ENCODE measurements around the gene DOK7.

DNA sequence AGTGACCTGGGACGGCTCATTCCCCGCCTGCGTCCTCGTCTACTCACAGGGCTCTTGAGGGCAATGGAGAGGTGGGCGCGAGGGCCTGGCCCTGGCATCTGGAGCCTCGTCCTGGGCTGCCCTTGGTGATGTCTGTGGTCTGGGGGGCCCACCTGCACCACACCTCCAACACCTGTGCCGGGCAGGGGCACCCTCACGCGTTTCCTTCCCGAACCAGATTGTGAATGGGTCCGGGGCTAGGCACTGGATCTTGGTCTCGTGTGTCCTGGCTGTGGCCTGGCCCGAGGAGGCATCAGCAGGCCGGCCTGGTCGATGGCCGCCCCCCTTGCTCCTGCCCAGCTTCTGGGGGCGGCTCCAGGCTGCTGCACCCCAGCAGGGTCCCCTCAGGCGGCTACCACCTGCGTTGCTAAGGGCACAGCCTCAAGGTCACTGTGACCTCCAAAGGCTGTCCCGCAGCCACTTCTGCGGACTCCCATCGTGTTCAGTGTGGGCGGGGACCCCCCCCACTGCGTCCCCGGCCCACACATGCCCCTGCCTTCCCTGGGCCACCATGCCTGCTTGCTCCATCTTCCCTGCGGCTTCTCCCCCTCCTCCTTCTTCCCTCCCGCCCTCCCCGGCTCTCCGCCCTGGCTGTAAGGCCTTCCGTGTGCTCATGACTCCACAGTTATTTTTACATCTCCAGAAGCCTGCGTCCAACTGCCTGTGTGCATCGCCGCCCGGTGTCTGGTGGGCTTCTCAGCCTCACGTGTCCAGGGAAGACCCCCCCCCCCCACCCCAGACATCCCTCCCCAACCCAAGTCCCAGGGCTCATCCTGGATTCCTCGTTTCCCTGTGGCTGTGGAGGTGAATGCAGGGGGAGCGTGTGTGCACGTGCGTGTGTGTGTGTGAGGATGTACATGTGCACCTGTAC is 3.8 kb downstream of the DOK7 start:
- TF ChIP-seq EZH2 (IDR thresholded peaks at IDR 0.05) (no peak), POLR2AphosphoS5 (IDR thresholded peaks at IDR 0.05; ENCODE audit: borderline replicate concordance, low read depth, low read length) (no peak), FOXP2 (optimal IDR thresholded peaks at IDR 0.05; ENCODE audit: control extremely low read depth, extremely low read length, insufficient read depth) (no peak)
